Smooth muscle cell of bladder (primary cell): ENCODE results near the gene KIF27. TPM values are rescaled to one million over a fixed set of nuclear protein-coding genes. Genes with fewer than 3 reads are reported as not detected.

ENCODE experiments used
- total RNA-seq: library from RNA; depleted of rRNA; stranded (reverse); fragments of >200 nt; gene quantifications from 2 replicates; pipeline ENCODE4 v1.2.3, GENCODE V29; 2014

The KIF27 gene, protein sequence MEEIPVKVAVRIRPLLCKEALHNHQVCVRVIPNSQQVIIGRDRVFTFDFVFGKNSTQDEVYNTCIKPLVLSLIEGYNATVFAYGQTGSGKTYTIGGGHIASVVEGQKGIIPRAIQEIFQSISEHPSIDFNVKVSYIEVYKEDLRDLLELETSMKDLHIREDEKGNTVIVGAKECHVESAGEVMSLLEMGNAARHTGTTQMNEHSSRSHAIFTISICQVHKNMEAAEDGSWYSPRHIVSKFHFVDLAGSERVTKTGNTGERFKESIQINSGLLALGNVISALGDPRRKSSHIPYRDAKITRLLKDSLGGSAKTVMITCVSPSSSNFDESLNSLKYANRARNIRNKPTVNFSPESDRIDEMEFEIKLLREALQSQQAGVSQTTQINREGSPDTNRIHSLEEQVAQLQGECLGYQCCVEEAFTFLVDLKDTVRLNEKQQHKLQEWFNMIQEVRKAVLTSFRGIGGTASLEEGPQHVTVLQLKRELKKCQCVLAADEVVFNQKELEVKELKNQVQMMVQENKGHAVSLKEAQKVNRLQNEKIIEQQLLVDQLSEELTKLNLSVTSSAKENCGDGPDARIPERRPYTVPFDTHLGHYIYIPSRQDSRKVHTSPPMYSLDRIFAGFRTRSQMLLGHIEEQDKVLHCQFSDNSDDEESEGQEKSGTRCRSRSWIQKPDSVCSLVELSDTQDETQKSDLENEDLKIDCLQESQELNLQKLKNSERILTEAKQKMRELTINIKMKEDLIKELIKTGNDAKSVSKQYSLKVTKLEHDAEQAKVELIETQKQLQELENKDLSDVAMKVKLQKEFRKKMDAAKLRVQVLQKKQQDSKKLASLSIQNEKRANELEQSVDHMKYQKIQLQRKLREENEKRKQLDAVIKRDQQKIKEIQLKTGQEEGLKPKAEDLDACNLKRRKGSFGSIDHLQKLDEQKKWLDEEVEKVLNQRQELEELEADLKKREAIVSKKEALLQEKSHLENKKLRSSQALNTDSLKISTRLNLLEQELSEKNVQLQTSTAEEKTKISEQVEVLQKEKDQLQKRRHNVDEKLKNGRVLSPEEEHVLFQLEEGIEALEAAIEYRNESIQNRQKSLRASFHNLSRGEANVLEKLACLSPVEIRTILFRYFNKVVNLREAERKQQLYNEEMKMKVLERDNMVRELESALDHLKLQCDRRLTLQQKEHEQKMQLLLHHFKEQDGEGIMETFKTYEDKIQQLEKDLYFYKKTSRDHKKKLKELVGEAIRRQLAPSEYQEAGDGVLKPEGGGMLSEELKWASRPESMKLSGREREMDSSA (N-terminal part only)
- 3.8 and 5.1 TPM in 2 replicates for total RNA-seq

DNA sequence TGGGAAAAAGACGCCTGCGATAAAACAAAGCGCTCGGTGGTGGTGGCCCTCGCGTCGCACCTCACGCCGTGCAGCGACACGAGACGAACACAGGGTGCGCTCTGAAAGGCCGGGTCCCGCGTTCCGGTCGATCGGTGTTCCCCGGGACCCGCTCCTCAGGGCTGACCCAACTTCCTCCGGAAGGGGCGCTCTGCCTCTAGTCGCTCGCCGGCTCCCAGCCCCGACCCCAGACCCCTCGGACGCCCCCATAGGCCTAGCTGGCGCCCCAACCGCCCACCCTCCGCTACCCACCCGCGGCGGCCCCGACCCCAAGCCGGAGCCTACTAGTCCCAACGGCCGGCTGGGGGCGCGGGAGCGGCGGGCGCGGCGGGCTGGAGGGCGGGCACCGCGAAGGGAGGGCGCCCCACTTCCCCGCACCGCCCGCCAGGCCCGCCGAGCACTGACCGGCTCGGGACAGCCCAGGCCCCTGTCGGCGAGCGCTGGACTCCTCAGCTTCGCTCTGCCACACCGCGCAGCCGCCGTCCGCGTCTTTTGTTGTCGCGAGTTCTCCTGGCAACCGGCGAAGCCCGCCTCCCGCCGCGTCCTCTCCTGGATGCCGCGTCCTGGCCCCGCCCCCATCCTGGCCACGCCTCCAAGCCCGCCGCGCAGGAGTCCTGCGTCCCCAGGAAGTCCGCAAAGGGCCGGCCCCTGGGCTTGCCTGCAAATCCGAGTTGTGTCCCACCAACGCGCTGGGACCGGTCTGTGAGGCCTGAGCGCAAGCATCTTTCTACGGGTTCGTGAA, at the start of gene KIF27:
Gene KIF27, minus strand, starts transcription at position 506 of the 781 bp plus-strand sequence. CDS start 5,841 bp downstream, outside the sequence.

DNA sequence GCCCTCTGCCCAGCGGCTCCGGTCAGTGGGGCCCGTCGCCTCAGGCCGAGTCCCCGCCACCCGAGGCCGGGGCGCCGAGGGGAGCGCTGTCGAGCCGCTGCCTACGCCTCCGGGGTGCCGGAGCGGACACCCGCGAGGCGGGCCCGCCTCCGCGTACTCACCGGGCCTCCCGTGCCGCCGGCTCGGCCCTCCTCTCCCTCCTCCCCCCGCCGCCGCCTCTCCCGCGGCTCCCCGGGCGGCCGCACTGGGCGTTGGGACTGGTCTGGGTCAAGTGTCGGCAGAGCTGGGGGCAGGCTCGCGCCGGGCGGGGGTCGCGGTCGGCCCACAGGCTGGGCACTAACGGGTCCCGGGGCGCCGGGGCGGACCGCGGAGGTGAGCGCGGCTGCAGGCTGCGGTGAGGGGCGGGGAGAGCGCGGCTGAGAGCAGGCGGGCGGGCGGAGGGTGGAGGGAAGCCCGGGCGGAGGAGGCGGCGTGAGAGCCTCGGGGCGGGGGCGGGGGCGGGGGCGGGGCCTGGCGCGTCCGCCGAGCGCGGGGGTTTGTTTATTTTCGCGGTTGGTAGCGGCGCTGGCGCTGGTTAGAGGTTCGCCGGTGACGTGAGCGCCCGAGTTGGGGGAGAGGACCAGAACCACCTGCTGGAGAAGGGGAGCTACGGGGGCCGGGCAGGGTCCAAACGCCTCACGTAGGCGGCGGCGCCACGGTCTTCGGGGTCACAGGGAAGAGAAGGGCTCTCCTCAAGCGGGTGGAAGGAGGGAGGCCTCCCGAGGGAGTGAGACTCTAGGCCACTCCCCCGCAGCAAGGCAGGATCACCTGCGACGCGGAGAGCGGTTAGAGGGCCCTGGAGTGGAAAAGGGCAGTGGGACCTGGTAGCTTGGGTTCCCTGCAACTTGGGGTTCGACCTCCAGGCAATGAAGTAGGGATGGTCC, 103.6 kb downstream of the KIF27 start, which contains the start of gene GKAP1:
Gene GKAP1, minus strand, starts transcription at position 414 of the 923 bp plus-strand sequence. CDS start 11,252 bp downstream, outside the sequence.

Other genes with a start within 250 kb of the KIF27 start
- gene UBQLN1, start 213.5 kb downstream of the KIF27 start, total RNA-seq = 74.0 and 99.2 TPM in 2 replicates
- 1.2 and 1.3 TPM in 2 replicates for gene GKAP1, start 103.7 kb downstream of the KIF27 start, total RNA-seq
- gene HNRNPK, start 58.8 kb upstream of the KIF27 start, total RNA-seq = 462 and 463 TPM in 2 replicates
- 3.2 and 3.8 TPM in 2 replicates for gene RMI1, start 59.4 kb upstream of the KIF27 start, total RNA-seq